ENCODE results near the gene STPG1. TPM values are rescaled to one million over a fixed set of nuclear protein-coding genes. Genes with fewer than 3 reads are reported as not detected.

The STPG1 gene
- total and polyA plus RNA-seq, 3 donors from 2014 or later: 25.1 to 67.6 (median 45.9) TPM

DNA sequence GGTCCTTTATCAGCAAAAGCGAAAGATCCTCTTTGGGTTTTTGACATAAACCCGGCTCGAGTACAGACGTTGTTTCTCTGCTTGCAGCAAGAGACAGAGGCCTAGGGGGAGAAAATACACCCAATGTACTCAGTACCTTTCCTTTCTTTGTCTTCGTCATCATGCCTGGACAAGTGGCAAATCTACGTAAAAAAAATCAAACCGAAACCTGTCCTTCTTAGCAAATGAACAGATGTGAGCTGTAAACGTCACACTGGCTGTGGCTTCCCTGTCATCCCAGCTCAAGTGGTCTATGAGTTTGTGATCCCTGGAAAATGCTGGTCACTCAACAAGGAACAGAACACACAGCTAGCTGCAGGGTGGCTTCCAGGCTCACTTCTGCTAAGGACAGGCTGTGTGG lies 39.9 kb downstream of the STPG1 start:
- Histone ChIP-seq H3K9me3 (no peaks in the 10 kb centered on the region), H3K36me3 (ENCODE audit: low read depth, missing control alignments) (no peaks in the 10 kb centered on the region), H3K27ac (no peak overlapping the region), H3K4me3 (no peak overlapping the region), H3K4me1 (no peaks in the 10 kb centered on the region), H3K27me3 (no peaks in the 10 kb centered on the region)
- DNase-seq: no peak
- TF ChIP-seq, protein P1, sequence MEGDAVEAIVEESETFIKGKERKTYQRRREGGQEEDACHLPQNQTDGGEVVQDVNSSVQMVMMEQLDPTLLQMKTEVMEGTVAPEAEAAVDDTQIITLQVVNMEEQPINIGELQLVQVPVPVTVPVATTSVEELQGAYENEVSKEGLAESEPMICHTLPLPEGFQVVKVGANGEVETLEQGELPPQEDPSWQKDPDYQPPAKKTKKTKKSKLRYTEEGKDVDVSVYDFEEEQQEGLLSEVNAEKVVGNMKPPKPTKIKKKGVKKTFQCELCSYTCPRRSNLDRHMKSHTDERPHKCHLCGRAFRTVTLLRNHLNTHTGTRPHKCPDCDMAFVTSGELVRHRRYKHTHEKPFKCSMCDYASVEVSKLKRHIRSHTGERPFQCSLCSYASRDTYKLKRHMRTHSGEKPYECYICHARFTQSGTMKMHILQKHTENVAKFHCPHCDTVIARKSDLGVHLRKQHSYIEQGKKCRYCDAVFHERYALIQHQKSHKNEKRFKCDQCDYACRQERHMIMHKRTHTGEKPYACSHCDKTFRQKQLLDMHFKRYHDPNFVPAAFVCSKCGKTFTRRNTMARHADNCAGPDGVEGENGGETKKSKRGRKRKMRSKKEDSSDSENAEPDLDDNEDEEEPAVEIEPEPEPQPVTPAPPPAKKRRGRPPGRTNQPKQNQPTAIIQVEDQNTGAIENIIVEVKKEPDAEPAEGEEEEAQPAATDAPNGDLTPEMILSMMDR (IDR thresholded peaks at IDR 0.05): no peak
- no peak for TF ChIP-seq POLR2A (IDR thresholded peaks at IDR 0.05)
- 76 to 83% methylated on average over 8 of the region's 8 CpGs for WGBS, 2 donors
- intact Hi-C loops (cut with DNase I; ENCODE audit: low total_unique reads): no loop called here

DNA sequence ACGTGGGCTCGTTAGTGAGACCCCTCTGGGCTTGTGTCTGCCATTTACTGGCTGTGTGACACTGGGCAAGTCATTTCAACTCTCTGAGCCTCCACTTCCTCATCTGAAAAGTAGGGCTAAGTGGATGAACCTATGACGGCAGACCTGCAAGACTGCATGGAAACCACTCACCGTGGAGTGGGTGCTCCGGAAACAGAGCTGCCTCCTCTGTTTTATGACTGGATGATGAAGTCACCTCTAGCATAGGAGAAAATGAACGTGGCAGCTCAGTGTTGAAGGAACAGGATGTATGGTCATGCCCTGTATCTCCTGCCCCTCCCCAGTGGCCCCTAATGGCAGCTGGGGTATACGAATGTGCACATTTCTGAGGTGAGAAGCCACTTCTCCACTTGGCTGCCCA lies 40.5 kb downstream of the STPG1 start:
- no peaks in the 10 kb centered on the region for H3K36me3 ChIP-seq (ENCODE audit: low read depth, missing control alignments)
- no peak for DNase-seq

DNA sequence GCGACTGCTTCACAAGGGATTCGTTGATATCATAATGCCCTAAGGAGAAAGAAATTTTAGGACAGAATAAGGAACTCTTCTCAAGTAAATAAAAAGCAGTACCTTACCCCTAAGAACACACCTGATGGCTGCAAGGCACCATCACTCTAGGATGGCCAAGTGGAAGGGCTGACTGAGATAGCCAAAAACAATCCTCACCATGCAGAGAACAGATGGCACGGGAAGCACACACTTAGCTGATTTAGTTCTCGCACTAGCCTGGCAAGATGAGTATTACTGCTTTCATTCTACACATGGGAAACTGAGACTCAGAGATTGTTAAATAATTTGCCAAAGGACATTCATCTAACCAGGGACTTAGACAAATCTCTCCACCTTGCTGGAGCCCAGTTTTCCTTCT lies 43.8 kb downstream of the STPG1 start:
- WGBS, 2 donors: 90 to 96% methylated on average over 4 of the region's 4 CpGs
- H3K36me3 ChIP-seq (ENCODE audit: low read depth, missing control alignments): no peaks in the 10 kb centered on the region
- no peak for TF ChIP-seq POLR2A (IDR thresholded peaks at IDR 0.05)
- TF ChIP-seq, protein P1 (IDR thresholded peaks at IDR 0.05): no peak

More for the DNA sequence above, 40.5 kb downstream of the STPG1 start:
- Histone ChIP-seq H3K27ac (no peak overlapping the region), H3K4me1 (no peaks in the 10 kb centered on the region), H3K27me3 (no peaks in the 10 kb centered on the region), H3K4me3 (no peak overlapping the region), H3K9me3 (no peaks in the 10 kb centered on the region)
- TF ChIP-seq, protein P1 (IDR thresholded peaks at IDR 0.05): no peak
- TF ChIP-seq POLR2A (IDR thresholded peaks at IDR 0.05): no peak
- intact Hi-C loops (cut with DNase I; ENCODE audit: low total_unique reads): no loop called here
- WGBS, 2 donors: 87 to 91% methylated on average over 7 of the region's 7 CpGs

DNA sequence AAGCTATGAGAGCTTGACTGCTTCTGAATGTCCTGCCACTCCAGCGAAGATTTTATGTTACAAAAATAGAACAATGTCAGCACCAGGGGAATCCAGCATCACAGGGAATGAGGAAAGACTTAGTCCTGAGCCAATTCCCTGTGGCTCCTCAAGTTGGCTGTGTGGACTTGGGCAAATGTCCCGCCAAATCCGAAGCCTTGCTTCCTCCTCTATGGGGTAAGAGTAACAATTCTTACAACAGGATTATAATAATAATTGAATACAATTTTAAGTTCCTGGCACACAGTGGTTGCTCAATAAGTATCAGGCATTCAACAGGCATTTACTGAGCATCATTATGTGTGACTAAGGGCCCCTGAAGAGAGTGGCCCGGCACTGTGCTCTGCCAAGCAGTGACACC lies 44.4 kb downstream of the STPG1 start:
- Histone ChIP-seq H3K4me1 (no peaks in the 10 kb centered on the region), H3K4me3 (no peak overlapping the region), H3K27me3 (no peaks in the 10 kb centered on the region), H3K9me3 (no peaks in the 10 kb centered on the region), H3K27ac (no peak overlapping the region), H3K36me3 (ENCODE audit: low read depth, missing control alignments) (no peaks in the 10 kb centered on the region)
- DNase-seq: no peak
- WGBS, 2 donors: 95 to 96% methylated on average over 4 of the region's 4 CpGs
- intact Hi-C loops (cut with DNase I; ENCODE audit: low total_unique reads): no loop called here
- TF ChIP-seq, protein P1 (IDR thresholded peaks at IDR 0.05): no peak
- TF ChIP-seq POLR2A (IDR thresholded peaks at IDR 0.05): no peak

More for the DNA sequence above, 43.8 kb downstream of the STPG1 start:
- no peak overlapping the region for H3K27ac ChIP-seq
- H3K4me1 ChIP-seq: no peaks in the 10 kb centered on the region
- no peak for DNase-seq
- no peaks in the 10 kb centered on the region for H3K9me3 ChIP-seq
- H3K27me3 ChIP-seq: no peaks in the 10 kb centered on the region
- H3K4me3 ChIP-seq: no peak overlapping the region
- intact Hi-C loops (cut with DNase I; ENCODE audit: low total_unique reads): no loop called here

DNA sequence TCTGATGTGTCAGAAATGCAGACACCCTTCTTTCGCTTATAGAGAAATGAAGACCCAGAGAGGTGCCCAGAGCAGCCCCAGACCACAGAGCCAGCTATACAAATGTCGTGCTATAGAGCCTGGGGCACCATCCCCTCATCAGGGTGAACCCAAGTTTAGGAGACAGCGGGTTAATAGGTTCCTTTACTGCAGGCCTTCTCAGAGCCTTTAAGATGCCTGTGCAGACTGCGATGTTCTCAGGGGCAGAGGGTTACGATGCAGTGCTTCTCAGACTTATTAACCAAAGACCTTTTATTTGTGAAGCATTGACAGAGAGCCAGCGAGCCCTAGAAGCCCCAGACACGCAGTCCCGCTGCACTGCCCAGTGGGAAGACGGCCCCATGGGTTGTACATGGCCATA lies 46.9 kb downstream of the STPG1 start:
- no peak for DNase-seq
- H3K27ac ChIP-seq: no peak overlapping the region
- TF ChIP-seq POLR2A (IDR thresholded peaks at IDR 0.05): no peak
- TF ChIP-seq, protein P1 (IDR thresholded peaks at IDR 0.05): no peak
- 94 to 97% methylated on average over 6 to 9 of the region's 9 CpGs for WGBS, 2 donors
- no peak overlapping the region for H3K4me3 ChIP-seq
- intact Hi-C loops (cut with DNase I; ENCODE audit: low total_unique reads): no loop called here
- no peaks in the 10 kb centered on the region for H3K36me3 ChIP-seq (ENCODE audit: low read depth, missing control alignments)
- H3K4me1 ChIP-seq: no peaks in the 10 kb centered on the region
- H3K27me3 ChIP-seq: no peaks in the 10 kb centered on the region
- H3K9me3 ChIP-seq: no peaks in the 10 kb centered on the region

All from testis (tissue), 3 donors.